GM18502 (cell line): ENCODE measurements around the gene AKNA.

Experiments used
- ATAC-seq: cut with Tn5 transposase; IDR thresholded peaks from one replicate; pipeline ENCODE4 v1.9.1; 2021; ENCODE audit warnings: mild to moderate bottlenecking; ENCODE audit not compliant: unreplicated experiment, poor library complexity

The AKNA gene

GRCh38 chr9:114291064-114291474 is 96.7 kb downstream of the AKNA start:
- no peak for ATAC-seq

- no peak for ATAC-seq
Observed at GRCh38 chr9:114290561-114290986, 97.2 kb downstream of the AKNA start.

GRCh38 chr9:114289571-114290481 is 98.0 kb downstream of the AKNA start:
- no peak for ATAC-seq

- ATAC-seq: no peak
Observed at GRCh38 chr9:114289106-114289505, 98.7 kb downstream of the AKNA start.

- no peak for ATAC-seq
Observed at GRCh38 chr9:114288193-114289091, 99.3 kb downstream of the AKNA start.

GRCh38 chr9:114287763-114288192 is 100.0 kb downstream of the AKNA start:
- no peak for ATAC-seq

GRCh38 chr9:114287001-114287762 is 100.6 kb downstream of the AKNA start:
- ATAC-seq: no peak

GRCh38 chr9:114286146-114286679 is 101.6 kb downstream of the AKNA start:
- no peak for ATAC-seq

- no peak for ATAC-seq
Observed at GRCh38 chr9:114285166-114285867, 102.5 kb downstream of the AKNA start.

GRCh38 chr9:114284316-114285060 is 103.3 kb downstream of the AKNA start:
- ATAC-seq: no peak
